HG03045 (cell line): ENCODE results near the gene LRRC30.

Source experiments
- ATAC-seq: cut with Tn5 transposase; IDR thresholded peaks from one replicate; pipeline ENCODE4 v1.9.1; 2021; ENCODE audit warnings: mild to moderate bottlenecking, moderate library complexity; ENCODE audit not compliant: unreplicated experiment

LRRC30 gene

DNA sequence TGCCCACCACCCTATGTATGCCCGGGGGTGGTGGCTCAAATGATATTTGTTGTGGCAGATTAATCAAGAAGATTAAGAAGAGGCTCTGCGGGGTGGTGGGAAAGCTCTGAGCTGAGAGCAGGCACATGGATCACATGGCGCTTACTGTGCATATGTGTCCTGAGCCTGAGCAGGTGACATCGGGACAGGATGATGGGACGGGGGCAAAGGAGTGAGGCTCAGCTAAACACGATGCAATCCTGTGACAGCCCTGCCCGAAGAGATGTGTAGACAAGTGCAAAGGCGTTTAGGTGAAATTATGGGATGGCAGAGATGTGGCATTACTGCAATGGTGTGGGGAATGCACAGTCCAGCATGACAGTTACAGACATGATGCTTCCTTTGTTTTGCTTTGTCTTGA lies 6.0 kb downstream of the LRRC30 start:
- ATAC-seq = no peak

DNA sequence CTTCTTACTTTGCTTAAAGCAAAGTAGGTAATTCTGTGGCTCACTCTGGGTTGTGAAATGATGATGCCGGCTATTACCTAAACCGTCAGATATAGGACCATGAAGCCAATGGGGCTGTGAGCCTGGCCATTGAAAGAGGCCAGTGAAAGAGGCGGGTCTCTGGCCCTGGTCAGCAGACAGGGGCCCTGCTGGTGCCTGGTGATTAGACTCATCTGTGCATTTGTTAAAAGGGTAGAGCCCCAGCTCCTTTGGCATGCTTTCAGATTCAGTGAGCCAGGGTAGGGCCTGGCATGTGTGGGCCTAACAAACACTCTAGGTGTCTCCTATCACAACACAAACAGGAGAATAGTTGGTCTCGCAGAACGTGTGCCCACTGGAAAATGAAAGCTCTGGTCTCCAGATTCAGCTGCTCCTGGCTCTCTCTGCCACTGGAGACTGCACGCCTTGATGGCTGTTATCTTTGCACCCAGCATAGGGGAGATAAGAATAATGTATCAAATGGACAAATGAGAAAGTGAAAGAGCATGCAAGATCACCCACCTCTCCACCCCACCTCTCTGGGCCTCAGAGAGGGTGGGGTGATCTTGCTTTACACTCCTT lies 6.9 kb downstream of the LRRC30 start:
- no peak for ATAC-seq

DNA sequence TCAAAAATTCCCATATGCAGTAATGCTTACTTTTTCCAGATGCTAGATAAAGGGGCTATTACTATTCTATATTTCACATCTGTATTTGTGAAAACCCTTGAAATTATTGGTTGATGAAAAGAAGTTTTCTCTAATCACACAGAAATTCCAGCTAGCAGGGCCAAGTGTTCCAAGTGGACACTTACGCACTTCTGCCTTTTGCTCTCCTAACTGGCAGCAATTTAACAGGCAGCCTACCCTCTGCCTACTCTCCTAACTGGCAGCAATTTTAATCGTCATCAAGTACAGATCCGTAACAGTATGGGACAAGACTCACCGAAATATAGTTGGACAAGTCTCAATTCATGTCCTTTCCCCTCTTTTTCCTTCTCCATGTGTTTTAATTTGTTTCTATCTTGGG lies 12.0 kb downstream of the LRRC30 start:
- ATAC-seq = no peak

DNA sequence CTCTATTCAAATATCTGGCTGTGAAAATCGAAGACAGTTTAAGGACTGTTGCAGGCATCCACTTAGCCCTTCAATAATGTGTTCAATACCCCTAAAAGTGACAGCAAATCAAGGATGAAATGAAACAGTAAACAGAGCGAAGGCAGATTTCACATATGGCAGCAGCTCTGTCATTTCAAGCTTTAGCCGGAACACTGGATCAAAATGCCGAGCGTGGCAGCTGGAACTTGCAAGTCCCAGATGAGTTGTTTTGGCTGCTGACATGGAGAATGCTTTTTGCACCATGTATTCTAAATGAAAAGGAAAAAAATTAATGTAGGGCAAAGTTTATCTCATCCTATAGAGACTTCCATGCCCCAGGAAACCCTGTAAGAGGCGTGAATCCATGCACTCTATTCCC lies 18.0 kb downstream of the LRRC30 start:
- no peak for ATAC-seq

DNA sequence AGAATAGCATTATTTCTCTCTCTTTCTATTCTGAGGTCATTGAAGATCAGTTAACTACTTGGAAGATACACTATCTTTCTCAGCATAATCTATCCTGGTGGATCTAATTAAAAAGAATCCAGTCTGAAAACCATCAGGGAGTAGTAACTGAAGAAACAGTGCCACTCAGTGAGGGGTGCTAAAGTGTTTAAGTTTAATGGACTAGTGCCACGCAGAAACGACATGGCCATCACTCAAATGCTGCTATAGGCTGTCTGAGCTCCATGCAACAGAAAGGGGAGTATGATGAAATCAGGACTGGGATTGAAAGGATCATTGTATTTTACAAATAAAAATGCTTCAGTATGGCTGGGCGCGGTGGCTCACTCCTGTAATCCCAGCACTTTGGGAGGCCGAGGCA lies 23.3 kb downstream of the LRRC30 start:
- no peak for ATAC-seq

DNA sequence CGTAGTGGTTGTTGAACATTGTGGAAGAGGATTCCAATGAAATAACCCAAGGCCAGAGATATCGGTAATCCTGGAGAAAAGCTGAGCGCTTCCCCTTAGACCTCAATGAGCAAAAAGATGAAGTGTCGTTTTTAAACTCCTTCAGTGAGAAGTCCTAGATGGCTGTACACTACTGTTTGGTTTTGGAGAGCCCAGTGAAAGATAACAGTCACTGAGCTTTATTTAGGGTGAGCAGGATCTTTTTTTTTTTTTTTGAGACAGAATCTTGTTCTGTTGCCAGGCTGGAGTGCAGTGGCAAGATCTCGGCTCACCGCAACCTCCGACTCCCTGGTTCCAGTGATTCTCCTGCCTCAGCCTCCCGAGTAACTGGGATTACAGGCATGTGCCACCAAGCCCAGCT lies 24.2 kb downstream of the LRRC30 start:
- ATAC-seq = no peak

DNA sequence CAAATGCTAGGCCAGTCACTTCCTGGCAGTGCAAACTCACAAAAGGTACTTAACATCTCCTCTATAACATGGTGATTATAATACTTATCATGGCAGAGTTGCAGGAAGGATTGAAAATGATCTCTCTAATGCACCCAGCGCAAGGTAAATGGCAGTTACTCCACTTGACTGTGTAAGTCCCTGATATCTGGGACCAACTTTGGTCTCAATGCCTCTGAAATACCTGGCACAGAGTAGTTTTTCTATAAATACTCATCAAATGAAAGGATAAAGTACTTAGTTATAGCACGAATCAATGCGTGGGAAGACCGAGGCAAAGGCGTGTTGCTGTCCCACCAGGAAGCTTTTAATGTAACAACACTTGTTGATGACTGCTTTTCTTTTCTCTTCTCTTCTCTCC lies 24.8 kb downstream of the LRRC30 start:
- no peak for ATAC-seq

DNA sequence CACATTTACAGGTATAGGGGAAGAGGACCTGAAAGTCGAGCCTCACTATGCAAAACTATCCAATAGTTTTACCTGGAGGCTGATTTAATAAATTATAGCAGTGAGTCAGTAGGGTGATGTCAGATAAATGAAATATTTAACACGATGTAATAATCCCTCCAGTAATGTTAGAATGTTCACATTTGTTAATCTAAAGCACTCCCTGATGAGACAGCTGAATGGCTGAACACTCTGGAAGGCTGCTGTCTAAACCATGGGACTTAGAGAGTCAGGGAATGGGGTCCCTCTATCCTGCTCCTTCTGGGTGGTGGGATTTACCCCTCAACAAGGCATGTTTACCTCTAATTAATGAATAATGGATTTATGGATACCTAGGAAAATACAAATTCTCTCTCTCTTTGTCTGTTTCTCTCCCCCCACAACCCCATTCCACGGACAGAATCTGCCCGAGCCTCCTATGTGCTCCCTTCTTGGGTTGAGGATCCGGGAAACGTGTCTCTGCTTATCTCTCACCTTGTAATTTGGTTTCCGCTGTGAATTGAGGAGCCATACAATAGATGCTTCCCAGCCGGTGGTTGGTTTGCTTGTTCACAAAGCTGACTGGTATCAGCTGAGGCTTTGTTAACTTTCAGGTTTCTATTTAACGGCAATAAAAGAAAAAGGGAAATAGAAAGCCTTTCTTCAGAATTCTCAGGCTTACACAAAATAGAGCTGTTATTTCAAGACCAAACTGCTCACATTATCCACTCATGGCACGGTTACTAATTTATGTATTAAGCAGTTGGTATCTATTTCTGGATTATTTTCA lies 25.9 kb downstream of the LRRC30 start:
- ATAC-seq = no peak

DNA sequence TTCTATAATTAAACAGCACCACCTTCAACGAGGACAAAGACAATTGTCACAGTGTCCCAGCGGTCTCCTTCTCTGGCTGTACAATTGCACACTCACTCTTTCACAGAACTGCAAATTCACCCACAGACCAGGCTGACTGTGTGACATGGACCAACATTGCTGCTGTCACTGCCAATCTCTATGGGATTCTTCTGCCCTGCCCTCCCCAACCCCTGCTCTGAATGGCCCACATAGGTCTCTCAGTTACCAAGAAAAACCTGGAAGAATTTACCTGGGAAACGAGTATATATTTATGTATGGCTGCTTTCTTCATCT lies 26.5 kb downstream of the LRRC30 start:
- ATAC-seq = no peak

DNA sequence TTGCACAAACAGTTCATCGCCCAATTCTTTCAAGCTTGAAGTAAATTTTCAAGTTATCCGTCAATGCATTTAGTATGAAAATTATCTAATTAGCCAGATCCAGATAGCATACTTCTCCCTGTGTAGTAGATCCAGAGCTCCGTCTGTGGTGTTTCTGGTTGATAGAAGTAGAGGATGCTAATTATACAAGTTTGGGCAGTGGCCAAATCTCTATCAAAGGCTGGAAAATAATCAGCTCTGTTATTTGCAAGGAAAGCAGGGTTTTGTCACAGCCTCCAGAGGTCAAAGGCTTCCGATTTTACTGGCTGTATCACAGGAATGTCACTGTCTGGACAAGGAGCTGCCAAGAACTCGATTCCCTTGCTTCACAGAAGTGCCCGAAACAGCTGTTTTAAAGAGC lies 28.6 kb downstream of the LRRC30 start:
- no peak for ATAC-seq

DNA sequence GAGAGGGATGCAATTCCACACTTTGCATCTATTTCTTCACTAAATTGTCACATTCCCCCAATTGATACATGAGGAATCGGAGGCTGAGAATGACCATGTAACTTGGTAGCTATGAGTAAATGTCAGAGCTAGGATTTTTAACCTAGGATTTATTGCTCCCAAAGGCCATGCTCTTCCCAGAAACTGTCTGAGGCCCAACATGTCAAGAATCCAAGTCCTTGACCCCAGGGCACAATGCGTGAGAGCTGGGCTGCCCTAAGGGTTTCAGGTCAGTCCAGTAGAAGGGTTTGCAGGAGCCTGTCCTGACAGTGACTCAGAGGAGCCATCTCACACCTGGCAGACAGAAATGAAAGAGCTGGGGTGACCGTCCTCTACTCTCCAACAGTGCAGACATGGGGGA lies 30.3 kb downstream of the LRRC30 start:
- ATAC-seq = no peak

DNA sequence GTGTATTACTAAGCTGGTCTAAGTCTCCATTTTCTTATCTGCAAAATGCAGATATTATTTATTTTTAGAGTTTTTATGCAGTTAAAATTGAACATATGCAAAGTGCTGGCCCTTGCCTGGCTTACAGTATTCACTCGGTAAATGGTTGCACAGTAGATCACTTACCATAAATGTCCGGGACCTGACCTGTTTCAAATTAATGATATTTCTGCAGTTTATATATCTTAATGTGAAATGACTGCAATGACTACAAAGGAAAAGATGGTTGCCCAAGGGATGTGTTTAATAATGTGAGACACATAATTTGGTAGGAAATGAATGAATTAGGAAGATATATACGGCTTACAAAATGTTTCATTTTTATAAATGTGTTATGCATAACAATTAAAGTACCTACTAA lies 37.1 kb downstream of the LRRC30 start:
- no peak for ATAC-seq

DNA sequence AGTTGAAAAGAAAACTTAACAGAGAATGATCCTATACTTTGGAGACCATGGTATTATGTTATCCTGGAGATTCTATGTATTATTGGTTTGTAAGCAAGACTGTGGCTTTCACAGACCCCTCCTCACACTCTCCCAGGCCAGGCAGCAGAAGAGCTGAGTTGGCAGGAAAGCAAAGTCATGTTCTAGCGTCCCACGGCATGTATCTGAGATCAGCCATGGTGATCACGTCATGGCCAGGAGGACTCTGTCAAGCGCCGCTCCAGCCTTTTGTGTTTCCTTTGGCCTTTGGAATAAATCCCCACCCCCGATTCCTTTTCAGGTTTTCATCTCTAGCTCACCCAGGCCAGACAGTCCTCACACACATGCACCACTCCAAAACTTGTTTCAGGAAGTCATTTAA lies 39.1 kb downstream of the LRRC30 start:
- ATAC-seq = no peak

DNA sequence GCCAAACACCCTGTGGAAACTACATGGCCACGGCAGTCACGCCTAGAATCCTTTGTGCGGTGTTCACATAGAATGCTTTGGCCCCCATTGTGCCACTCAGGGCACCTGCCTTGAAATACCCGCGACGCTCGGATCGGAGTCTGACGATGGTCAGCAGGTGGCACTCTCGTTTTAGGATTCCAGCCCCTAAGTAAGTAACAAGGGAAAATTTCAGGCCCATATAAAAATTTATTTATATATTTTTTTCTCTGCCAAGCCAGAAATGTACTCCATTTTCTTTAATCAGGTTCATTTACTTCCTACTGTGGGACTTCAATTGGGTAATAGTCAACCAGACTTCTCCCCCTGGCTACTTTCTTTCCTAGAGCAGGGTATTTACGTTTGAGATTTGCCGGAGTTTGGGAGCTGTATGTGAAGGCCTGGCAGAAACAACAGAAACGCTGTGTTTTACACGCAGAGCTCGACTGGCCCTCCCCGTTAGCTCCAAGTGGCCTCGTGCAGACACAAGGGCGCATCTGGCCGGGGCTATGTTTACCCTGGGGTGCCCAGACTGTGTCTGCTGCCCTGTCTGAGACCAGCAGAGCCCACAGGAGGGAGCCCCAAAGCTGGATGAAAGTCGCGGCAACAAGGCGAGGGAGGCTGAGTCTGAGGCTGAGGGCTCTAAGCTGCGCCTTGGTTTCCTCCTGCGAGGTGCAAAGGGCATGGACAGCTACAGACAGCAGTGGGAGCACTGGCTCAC lies 41.6 kb downstream of the LRRC30 start:
- ATAC-seq = no peak

DNA sequence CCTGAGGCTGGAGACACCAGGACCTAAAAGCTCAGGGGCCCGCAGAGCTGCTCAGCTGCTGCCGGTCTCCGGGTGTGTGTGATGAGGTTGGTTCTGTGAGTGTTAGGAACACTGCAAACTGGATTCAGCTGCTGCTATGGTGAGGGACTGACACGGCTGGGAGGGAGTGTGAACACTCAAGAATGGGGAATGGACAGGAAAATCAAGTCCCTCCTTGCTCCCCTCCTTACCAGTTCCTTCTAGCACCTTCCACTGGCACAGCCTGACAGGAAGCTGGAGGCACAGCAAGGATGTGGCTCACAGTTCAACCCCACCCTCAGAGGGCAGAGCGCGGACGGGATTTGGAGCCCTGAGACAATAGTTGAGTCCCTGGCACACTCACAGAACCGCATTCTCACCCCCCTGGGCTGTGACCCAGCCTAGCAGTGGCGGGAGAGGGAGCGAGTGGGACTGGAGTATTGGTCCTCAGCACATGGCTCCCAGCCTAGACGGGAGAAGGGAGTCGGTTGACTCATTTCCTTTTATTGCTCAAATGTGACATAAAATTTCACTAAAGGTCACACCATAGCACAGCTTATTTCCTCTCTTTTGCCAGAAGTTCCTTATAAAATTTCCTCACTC lies 42.5 kb downstream of the LRRC30 start:
- ATAC-seq = no peak

DNA sequence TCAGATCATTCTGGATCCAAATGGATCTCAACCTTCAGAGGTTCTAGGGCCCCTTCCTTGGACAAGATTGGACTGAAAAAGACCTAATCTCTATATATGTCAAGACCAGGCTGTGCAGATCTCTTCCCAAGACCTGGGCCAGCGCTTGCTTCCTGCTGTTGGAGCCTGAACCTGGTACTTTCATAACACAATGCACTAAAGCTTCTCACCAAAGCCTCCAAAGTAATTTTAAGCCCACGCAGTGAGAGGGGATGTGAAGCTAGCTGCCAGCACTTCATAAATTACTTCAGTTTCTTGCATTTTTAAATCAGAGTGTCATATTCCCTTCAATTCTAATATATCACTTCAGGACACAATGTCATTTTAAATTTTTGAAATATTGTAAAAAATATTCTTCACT lies 50.7 kb downstream of the LRRC30 start:
- ATAC-seq = no peak
